ENCODE measurements around the gene ROR1. TPM values are rescaled to one million over a fixed set of nuclear protein-coding genes. Genes with fewer than 3 reads are reported as not detected.

The ROR1 gene
- total RNA-seq, 1 experiment from 2014 or later, result 37.2 TPM

GRCh38 chr1:63728611-63729226 is 45.1 kb upstream of the ROR1 start:
- BruUV-seq (replicated peaks), result no TSS peak
- no peaks in the 10 kb centered on the region for H3K36me3 ChIP-seq (ENCODE audit: control insufficient read depth, insufficient read depth, low read length)
- no peak overlapping the region for H3K4me3 ChIP-seq (ENCODE audit: low read depth, low read length)
- ChIA-PET CTCF (no interaction called here), POLR2A (interaction anchor here (0.8 kb wide), 1 partner anchor 53 kb away, joined by 3 read pairs; no protein-coding TSS in a partner anchor)
- H3K4me1 Mint-ChIP-seq (ENCODE audit: low read depth, unreplicated experiment), result peaks cover 20% of the 10 kb centered on the region
- peak overlapping the region; percentile 52 for H3K27ac Mint-ChIP-seq (ENCODE audit: unreplicated experiment)
- H3K4me3 Mint-ChIP-seq (ENCODE audit: unreplicated experiment), result no peak overlapping the region
- no peak for DNase-seq
- no peak for TF ChIP-seq CTCF (IDR thresholded peaks at IDR 0.05; ENCODE audit: insufficient read depth in 1 of 2, low read depth in 1 of 2, low read length in 1 of 2, severe bottlenecking in 1 of 2, unreplicated experiment in 1 of 2)
- peaks cover 8% of the 10 kb centered on the region for H3K4me1 ChIP-seq
- H3K9me3 ChIP-seq, result no peaks in the 10 kb centered on the region; the same call in 1 of the 2 replicates
- H3K27me3 ChIP-seq (replicated peaks; ENCODE audit: control insufficient read depth, insufficient read depth, low read length), result no peaks in the 10 kb centered on the region
- no peaks in the 10 kb centered on the region for H3K9me3 Mint-ChIP-seq (ENCODE audit: unreplicated experiment)
- H3K36me3 Mint-ChIP-seq (ENCODE audit: insufficient read depth, unreplicated experiment), result peaks cover 6% of the 10 kb centered on the region
- H3K27me3 Mint-ChIP-seq (ENCODE audit: insufficient read depth, unreplicated experiment), result no peaks in the 10 kb centered on the region
- intact Hi-C loops (cut with micrococcal nuclease; ENCODE audit: unreplicated experiment), result no loop called here

GRCh38 chr1:63729227-63729620 is 44.6 kb upstream of the ROR1 start:
- no TSS peak for BruUV-seq (replicated peaks)
- Mint-ChIP-seq H3K27me3 (ENCODE audit: insufficient read depth, unreplicated experiment) (no peaks in the 10 kb centered on the region), H3K4me1 (ENCODE audit: low read depth, unreplicated experiment) (peaks cover 15% of the 10 kb centered on the region), H3K36me3 (ENCODE audit: insufficient read depth, unreplicated experiment) (peaks cover 6% of the 10 kb centered on the region), H3K27ac (ENCODE audit: unreplicated experiment) (no peak overlapping the region), H3K4me3 (ENCODE audit: unreplicated experiment) (no peak overlapping the region), H3K9me3 (ENCODE audit: unreplicated experiment) (no peaks in the 10 kb centered on the region)
- no peak for TF ChIP-seq CTCF (IDR thresholded peaks at IDR 0.05; ENCODE audit: insufficient read depth in 1 of 2, low read depth in 1 of 2, low read length in 1 of 2, severe bottlenecking in 1 of 2, unreplicated experiment in 1 of 2)
- Histone ChIP-seq H3K9me3 (no peaks in the 10 kb centered on the region; the same call in 1 of the 2 replicates), H3K36me3 (ENCODE audit: control insufficient read depth, insufficient read depth, low read length) (no peaks in the 10 kb centered on the region), H3K27me3 (replicated peaks; ENCODE audit: control insufficient read depth, insufficient read depth, low read length) (no peaks in the 10 kb centered on the region), H3K4me3 (ENCODE audit: low read depth, low read length) (no peak overlapping the region), H3K4me1 (peaks cover 8% of the 10 kb centered on the region; the same call in 1 of the 2 replicates)
- intact Hi-C loops (cut with micrococcal nuclease; ENCODE audit: unreplicated experiment), result no loop called here
- DNase-seq, result no peak
- ChIA-PET CTCF (no interaction called here), POLR2A (interaction anchor here (0.8 kb wide), 1 partner anchor 53 kb away, joined by 3 read pairs; no protein-coding TSS in a partner anchor)

GRCh38 chr1:63730211-63730610 is 43.6 kb upstream of the ROR1 start:
- H3K27me3 ChIP-seq (replicated peaks; ENCODE audit: control insufficient read depth, insufficient read depth, low read length), result no peaks in the 10 kb centered on the region
- H3K4me1 Mint-ChIP-seq (ENCODE audit: low read depth, unreplicated experiment), result peaks cover 14% of the 10 kb centered on the region
- CTCF ChIA-PET, result no interaction called here
- POLR2A ChIA-PET, result interaction anchor here (0.6 kb wide), 1 partner anchor 20 kb away, joined by 7 read pairs; no protein-coding TSS in a partner anchor
- intact Hi-C loops (cut with micrococcal nuclease; ENCODE audit: unreplicated experiment), result no loop called here
- no peak for TF ChIP-seq CTCF (IDR thresholded peaks at IDR 0.05; ENCODE audit: insufficient read depth in 1 of 2, low read depth in 1 of 2, low read length in 1 of 2, severe bottlenecking in 1 of 2, unreplicated experiment in 1 of 2)
- no TSS peak for BruUV-seq (replicated peaks)
- H3K27me3 Mint-ChIP-seq (ENCODE audit: insufficient read depth, unreplicated experiment), result no peaks in the 10 kb centered on the region
- no peaks in the 10 kb centered on the region for H3K9me3 Mint-ChIP-seq (ENCODE audit: unreplicated experiment)
- peaks cover 8% of the 10 kb centered on the region; the same call in 1 of the 2 replicates for H3K4me1 ChIP-seq
- DNase-seq, result no peak
- no peaks in the 10 kb centered on the region for H3K36me3 ChIP-seq (ENCODE audit: control insufficient read depth, insufficient read depth, low read length)
- H3K4me3 ChIP-seq (ENCODE audit: low read depth, low read length), result no peak overlapping the region
- H3K9me3 ChIP-seq, result no peaks in the 10 kb centered on the region; the same call in 1 of the 2 replicates
- H3K36me3 Mint-ChIP-seq (ENCODE audit: insufficient read depth, unreplicated experiment), result peaks cover 6% of the 10 kb centered on the region
- H3K4me3 Mint-ChIP-seq (ENCODE audit: unreplicated experiment), result no peak overlapping the region
- H3K27ac Mint-ChIP-seq (ENCODE audit: unreplicated experiment), result peak overlapping the region; percentile 75

Measured in Caco-2 (cell line).